Sigmoid colon (tissue), 7 donors: ENCODE data around the gene MYH7. TPM values are rescaled to one million over a fixed set of nuclear protein-coding genes. Genes with fewer than 3 reads are reported as not detected.
"Not testable (repeated sequence)": the region's sequence is repeated elsewhere in the genome, so short reads cannot be mapped to it uniquely, and the experiment has no call there.

Experiments used
- DNase-seq: peaks from one replicate; pipeline ENCODE4 v3.0.0-alpha.2; 2019
- H3K27ac ChIP-seq, 4 donors: fragments of 200-600 bp; sonication (generic); one replicate each; pipeline ENCODE4 v1.5.1; 2016 to 2019; ENCODE audit warnings: mild to moderate bottlenecking in 1 of 4
- H3K27me3 ChIP-seq, 3 donors: fragments of 200-600 bp; sonication (generic); one replicate each; pipeline ENCODE4 v1.5.1; 2019; ENCODE audit warnings: mild to moderate bottlenecking in 1 of 3
- H3K36me3 ChIP-seq, 4 donors: fragments of 200-600 bp; sonication (generic); one replicate each; pipeline ENCODE4 v1.5.1; 2016 to 2019
- H3K4me1 ChIP-seq, 4 donors: fragments of 200-600 bp; sonication (generic); one replicate each; pipeline ENCODE4 v1.5.1; 2017 to 2019
- H3K4me3 ChIP-seq, 4 donors: fragments of 200-600 bp; sonication (generic); one replicate each; pipeline ENCODE4 v1.5.1; 2017 to 2019; ENCODE audit warnings: mild to moderate bottlenecking in 2 of 4, moderate library complexity in 1 of 4
- H3K9me3 ChIP-seq, 4 donors: fragments of 200-600 bp in 3 of 4; sonication (generic) in 3 of 4; one replicate each; pipeline versions ENCODE4 v1.5.1 to v1.6.1; 2013 to 2019
- CTCF ChIP-seq, 4 experiments: fragments of 450-650 bp in 3 of 4; fragments of 200-600 bp in 1 of 4; IDR thresholded peaks; one replicate each; pipeline ENCODE4 v1.5.1; 2016 to 2019; ENCODE audit warnings: antibody characterized with exemption in 4 of 4, mild to moderate bottlenecking in 3 of 4, moderate library complexity in 2 of 4
- EP300 ChIP-seq, 4 donors: sonication (generic); formaldehyde crosslinking; IDR thresholded peaks; one replicate each; pipeline ENCODE4 v1.6.1; 2017; ENCODE audit warnings: antibody characterized with exemption in 4 of 4
- POLR2A ChIP-seq, 2 donors: fragments of 450-650 bp; IDR thresholded peaks; one replicate each; pipeline ENCODE4 v1.6.1; 2016; ENCODE audit warnings: antibody characterized with exemption in 2 of 2, mild to moderate bottlenecking in 2 of 2, moderate library complexity in 2 of 2
- POLR2AphosphoS5 ChIP-seq, 4 donors: sonication (generic); formaldehyde crosslinking; IDR thresholded peaks; one replicate each; pipeline ENCODE4 v1.6.1; 2017; ENCODE audit warnings: antibody characterized with exemption in 4 of 4
- WGBS, 2 donors: extraction: QIAGEN DNeasy Blood & Tissue Kit; methylation state at CpG; one replicate each; pipeline ENCODE4 v1.1.7; 2013; 5-methylcytosine and 5-hydroxymethylcytosine counted together
- intact Hi-C: fragments of 100-400 bp; cut with DNase I; formaldehyde crosslinking; loops from one replicate; pipeline ENCODE4 v1.15.1; 2023
- polyA plus RNA-seq, 3 donors: library from polyadenylated mRNA; stranded (reverse); fragments of 200-250 nt; gene quantifications; one replicate each; pipeline ENCODE4 v1.2.3, GENCODE V29; 2013
- total RNA-seq, 4 donors: library from RNA; depleted of rRNA; stranded (reverse); fragments of >200 nt; gene quantifications; one replicate each; pipeline ENCODE4 v1.1.0, GENCODE V29; 2016
- donor health status: healthy with polysubstance abuse.
- donor health status: Bipolar disorder and iron deficiency.
- donor health status: healthy.

Gene MYH7
- total and polyA plus RNA-seq, 7 donors = under 0.01 to 11.6 (median 0.28) TPM; not detected in 2

GRCh38 chr14:23460960-23461359 lies 25.5 kb upstream of the MYH7 start:
- no peaks in the 10 kb centered on the region for H3K4me1 ChIP-seq
- no peak overlapping the region for H3K4me3 ChIP-seq
- intact Hi-C loops = no loop called here
- H3K27me3 ChIP-seq = peaks cover 0 to 2% (median 0%) of the 10 kb centered on the region in 3 donors
- no peak for DNase-seq
- no peak for TF ChIP-seq POLR2AphosphoS5 (IDR thresholded peaks at IDR 0.05)
- no peak for TF ChIP-seq EP300 (IDR thresholded peaks at IDR 0.05)
- no peak for TF ChIP-seq CTCF (IDR thresholded peaks at IDR 0.05)
- no peak for TF ChIP-seq POLR2A (IDR thresholded peaks at IDR 0.05)
- no peaks in the 10 kb centered on the region for H3K36me3 ChIP-seq
- no peak overlapping the region for H3K27ac ChIP-seq
- no peaks in the 10 kb centered on the region for H3K9me3 ChIP-seq

- no peak for TF ChIP-seq EP300 (IDR thresholded peaks at IDR 0.05)
- no peak for TF ChIP-seq CTCF (IDR thresholded peaks at IDR 0.05)
- TF ChIP-seq POLR2A (IDR thresholded peaks at IDR 0.05) = no peak
- TF ChIP-seq POLR2AphosphoS5 (IDR thresholded peaks at IDR 0.05) = no peak
- Histone ChIP-seq H3K27me3 (peaks cover 0 to 2% (median 0%) of the 10 kb centered on the region in 3 donors), H3K9me3 (no peaks in the 10 kb centered on the region), H3K27ac (no peak overlapping the region), H3K36me3 (no peaks in the 10 kb centered on the region), H3K4me1 (no peaks in the 10 kb centered on the region), H3K4me3 (no peak overlapping the region)
- DNase-seq = no peak
- WGBS, 2 donors = 46 to 74% methylated on average over 5 of the region's 5 CpGs
- intact Hi-C loops = no loop called here
Measured at GRCh38 chr14:23457587-23458445, 22.4 kb upstream of the MYH7 start.

- H3K27ac ChIP-seq, DNase-seq, H3K36me3 ChIP-seq, H3K4me1 ChIP-seq, H3K9me3 ChIP-seq, H3K4me3 ChIP-seq, intact Hi-C loops, H3K27me3 ChIP-seq: not testable (repeated sequence)
- 91% methylated on average over 11 of the region's 11 CpGs for WGBS, 2 donors
Measured at GRCh38 chr14:23456883-23457586, 21.6 kb upstream of the MYH7 start.

GRCh38 chr14:23454445-23454856 lies 19.0 kb upstream of the MYH7 start:
- Histone ChIP-seq H3K4me3 (no peak overlapping the region), H3K27me3 (peaks cover 0 to 3% (median 2%) of the 10 kb centered on the region in 3 donors), H3K36me3 (no peaks in the 10 kb centered on the region), H3K4me1 (no peaks in the 10 kb centered on the region), H3K27ac (no peak overlapping the region), H3K9me3 (peaks cover 0 to 2% (median 0%) of the 10 kb centered on the region in 4 donors)
- TF ChIP-seq POLR2A (IDR thresholded peaks at IDR 0.05) (no peak), POLR2AphosphoS5 (IDR thresholded peaks at IDR 0.05) (no peak), CTCF (IDR thresholded peaks at IDR 0.05) (no peak), EP300 (IDR thresholded peaks at IDR 0.05) (no peak)
- intact Hi-C loops = no loop called here
- DNase-seq = no peak
- WGBS, 2 donors = 26 to 63% methylated on average over 1 of the region's 1 CpG

GRCh38 chr14:23452237-23452636 lies 16.8 kb upstream of the MYH7 start:
- H3K9me3 ChIP-seq = peaks cover 0 to 2% (median 0%) of the 10 kb centered on the region in 4 donors
- no peak overlapping the region for H3K4me3 ChIP-seq
- H3K27me3 ChIP-seq = peaks cover 0 to 3% (median 2%) of the 10 kb centered on the region in 3 donors
- H3K4me1 ChIP-seq = no peaks in the 10 kb centered on the region
- intact Hi-C loops = no loop called here
- no peak for DNase-seq
- H3K27ac ChIP-seq = no peak overlapping the region
- no peaks in the 10 kb centered on the region for H3K36me3 ChIP-seq
- WGBS, 2 donors = 87 to 94% methylated on average over 2 of the region's 2 CpGs
- TF ChIP-seq EP300 (IDR thresholded peaks at IDR 0.05) (no peak), CTCF (IDR thresholded peaks at IDR 0.05) (no peak), POLR2A (IDR thresholded peaks at IDR 0.05) (no peak), POLR2AphosphoS5 (IDR thresholded peaks at IDR 0.05) (no peak)
